ENCODE data around the gene MRRF. TPM values are rescaled to one million over a fixed set of nuclear protein-coding genes. Genes with fewer than 3 reads are reported as not detected.
"Not testable (repeated sequence)": the region's sequence is repeated elsewhere in the genome, so short reads cannot be mapped to it uniquely, and the experiment has no call there.

The MRRF gene
- total RNA-seq, 1 experiment from 2014 or later, result 26.2 TPM

- not testable (repeated sequence) for H3K4me3 ChIP-seq (ENCODE audit: insufficient read depth, low read depth, low read length); H3K36me3 ChIP-seq (replicated peaks; ENCODE audit: control insufficient read depth, insufficient read depth, low read length); DNase-seq; H3K27me3 ChIP-seq (ENCODE audit: control insufficient read depth, insufficient read depth, low read length)
These were observed 98.4 kb downstream of the MRRF start for GRCh38 chr9:122363131-122363530.

DNA sequence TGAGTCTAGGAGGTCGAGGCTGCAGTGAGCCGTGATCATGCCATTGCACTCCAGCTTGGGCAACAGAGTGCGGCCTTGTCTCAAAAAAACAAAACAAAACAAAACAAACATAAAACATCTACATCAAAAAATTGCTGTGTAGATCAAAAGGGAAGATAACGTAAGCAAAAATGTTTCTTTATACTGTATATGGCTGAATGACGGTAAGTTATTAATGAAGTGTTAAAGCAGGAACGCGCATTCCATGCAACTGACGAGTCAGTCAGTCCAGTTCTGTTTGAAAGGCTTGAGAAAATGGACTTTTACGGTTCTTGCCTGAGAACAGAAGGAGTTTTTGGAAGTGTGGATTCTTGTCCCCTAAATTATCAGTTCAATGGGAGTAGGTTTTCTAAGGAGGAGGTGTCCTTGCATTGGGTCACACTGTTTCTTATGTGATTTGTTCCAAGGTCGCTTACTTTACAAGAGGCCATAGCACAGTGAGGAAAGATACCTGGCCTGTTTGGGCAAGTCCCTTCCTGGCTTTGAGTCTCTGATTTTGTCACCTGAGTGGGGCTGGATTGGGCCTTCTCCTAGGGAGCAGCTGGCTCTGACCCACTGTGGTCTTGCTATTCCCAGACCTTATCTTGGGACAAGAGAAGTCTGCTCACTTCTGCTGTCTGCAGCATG is 99.6 kb downstream of the MRRF start:
- H3K27me3 ChIP-seq (ENCODE audit: control insufficient read depth, insufficient read depth, low read length), result peaks cover 4% of the 10 kb centered on the region; the same call in 1 of the 2 replicates
- H3K36me3 ChIP-seq (replicated peaks; ENCODE audit: control insufficient read depth, insufficient read depth, low read length), result no peaks in the 10 kb centered on the region
- no peak for DNase-seq
- H3K4me3 ChIP-seq (ENCODE audit: insufficient read depth, low read depth, low read length), result no peak overlapping the region

DNA sequence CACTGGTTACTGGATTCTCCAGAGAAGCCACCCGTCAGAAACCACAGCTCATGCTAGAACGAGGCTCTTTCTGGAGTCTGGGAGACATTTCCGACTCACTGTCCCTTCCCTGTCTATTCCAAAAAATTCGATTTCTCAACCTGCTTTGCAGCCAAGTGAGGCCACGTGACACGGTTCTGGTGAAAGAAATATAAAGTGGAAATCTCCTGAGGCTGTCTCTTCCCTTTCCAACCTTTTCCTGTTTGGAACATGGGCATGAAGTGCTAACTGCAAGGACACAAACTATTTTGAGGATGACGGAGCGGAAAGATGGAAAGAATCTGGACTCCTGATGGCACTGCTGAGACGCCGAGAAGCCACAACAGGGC is 100.1 kb downstream of the MRRF start:
- Histone ChIP-seq H3K27me3 (ENCODE audit: control insufficient read depth, insufficient read depth, low read length) (peaks cover 6% of the 10 kb centered on the region), H3K4me3 (ENCODE audit: insufficient read depth, low read depth, low read length) (no peak overlapping the region), H3K36me3 (replicated peaks; ENCODE audit: control insufficient read depth, insufficient read depth, low read length) (no peaks in the 10 kb centered on the region)
- DNase-seq, result no peak

DNA sequence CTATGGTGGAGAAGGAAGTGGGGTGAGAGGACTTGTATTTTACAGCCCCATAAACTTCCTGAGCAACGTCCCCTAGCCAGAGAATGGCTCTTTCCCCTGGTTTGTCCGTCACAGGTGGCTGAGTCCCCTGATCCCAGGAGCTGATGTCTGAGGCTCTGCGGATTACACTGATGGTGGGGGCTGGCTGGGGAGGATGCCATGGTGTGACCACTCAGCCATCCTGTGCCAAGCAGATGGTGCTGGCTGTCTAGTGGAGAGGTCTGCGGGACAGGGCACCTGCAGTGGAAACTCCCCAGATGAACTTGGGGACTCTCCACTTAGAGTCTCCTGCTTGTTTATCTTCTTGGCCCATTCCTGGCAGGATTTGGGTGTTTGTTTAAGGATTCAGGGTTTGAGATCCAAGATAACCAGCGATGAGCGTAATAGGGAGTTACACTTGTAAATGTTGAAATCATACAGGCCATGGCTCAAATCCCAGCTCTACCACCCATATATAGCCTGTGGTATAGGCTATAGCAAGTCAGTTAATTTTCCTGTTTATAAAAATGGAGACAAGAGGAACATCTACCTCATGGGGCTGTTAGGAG is 101.5 kb downstream of the MRRF start:
- no peak for DNase-seq
- H3K4me3 ChIP-seq (ENCODE audit: insufficient read depth, low read depth, low read length), result no peak overlapping the region
- no peaks in the 10 kb centered on the region for H3K36me3 ChIP-seq (replicated peaks; ENCODE audit: control insufficient read depth, insufficient read depth, low read length)
- peaks cover 20% of the 10 kb centered on the region for H3K27me3 ChIP-seq (ENCODE audit: control insufficient read depth, insufficient read depth, low read length)

DNA sequence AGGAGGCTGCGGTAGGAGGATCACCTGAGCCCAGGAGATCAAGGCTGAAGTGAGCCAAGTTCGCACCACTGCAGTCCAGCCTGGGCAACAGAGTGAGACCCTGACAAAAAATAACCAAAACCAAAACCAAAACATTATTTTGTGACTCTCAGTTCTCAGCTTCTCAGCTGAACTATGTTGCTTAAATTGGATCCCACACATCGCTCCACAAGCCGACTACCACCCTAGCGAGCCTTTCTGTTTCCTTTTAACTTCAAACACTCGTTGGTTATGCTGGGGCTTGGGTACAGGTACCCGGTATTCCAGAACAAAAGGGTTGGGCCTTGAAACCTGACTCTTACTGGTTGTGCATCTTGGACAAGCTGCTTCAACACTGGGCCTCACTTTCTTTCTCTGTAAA is 102.4 kb downstream of the MRRF start:
- Histone ChIP-seq H3K36me3 (replicated peaks; ENCODE audit: control insufficient read depth, insufficient read depth, low read length) (no peaks in the 10 kb centered on the region), H3K4me3 (ENCODE audit: insufficient read depth, low read depth, low read length) (no peak overlapping the region), H3K27me3 (ENCODE audit: control insufficient read depth, insufficient read depth, low read length) (peaks cover 29% of the 10 kb centered on the region)
- DNase-seq, result no peak

GRCh38 chr9:122367774-122368460 is 103.2 kb downstream of the MRRF start:
- Histone ChIP-seq H3K4me3 (ENCODE audit: insufficient read depth, low read depth, low read length) (no peak overlapping the region), H3K27me3 (ENCODE audit: control insufficient read depth, insufficient read depth, low read length) (peaks cover 37% of the 10 kb centered on the region), H3K36me3 (replicated peaks; ENCODE audit: control insufficient read depth, insufficient read depth, low read length) (no peaks in the 10 kb centered on the region)
- DNase-seq, result no peak

DNA sequence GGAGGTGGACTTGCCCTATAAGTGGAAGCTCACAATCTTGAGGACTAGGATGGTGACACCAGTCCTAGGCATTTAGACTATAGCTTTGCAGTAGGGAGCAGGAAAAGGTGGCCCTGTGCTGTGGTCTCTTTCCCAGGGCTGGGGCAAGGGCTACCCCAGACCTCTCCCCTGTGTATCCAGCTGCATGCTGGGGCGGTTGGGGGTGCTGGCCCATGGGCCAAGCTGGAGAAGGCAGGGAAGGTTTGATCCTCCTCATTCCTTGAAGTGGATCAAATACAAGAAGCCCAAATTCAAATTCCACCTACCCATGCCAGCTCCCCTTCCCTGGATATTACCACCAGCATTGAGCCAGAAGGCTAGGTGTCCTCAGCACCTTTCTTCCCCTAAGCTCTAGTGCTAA is 104.0 kb downstream of the MRRF start:
- Histone ChIP-seq H3K4me3 (ENCODE audit: insufficient read depth, low read depth, low read length) (no peak overlapping the region), H3K27me3 (ENCODE audit: control insufficient read depth, insufficient read depth, low read length) (peaks cover 44% of the 10 kb centered on the region), H3K36me3 (replicated peaks; ENCODE audit: control insufficient read depth, insufficient read depth, low read length) (no peaks in the 10 kb centered on the region)
- DNase-seq, result no peak

DNA sequence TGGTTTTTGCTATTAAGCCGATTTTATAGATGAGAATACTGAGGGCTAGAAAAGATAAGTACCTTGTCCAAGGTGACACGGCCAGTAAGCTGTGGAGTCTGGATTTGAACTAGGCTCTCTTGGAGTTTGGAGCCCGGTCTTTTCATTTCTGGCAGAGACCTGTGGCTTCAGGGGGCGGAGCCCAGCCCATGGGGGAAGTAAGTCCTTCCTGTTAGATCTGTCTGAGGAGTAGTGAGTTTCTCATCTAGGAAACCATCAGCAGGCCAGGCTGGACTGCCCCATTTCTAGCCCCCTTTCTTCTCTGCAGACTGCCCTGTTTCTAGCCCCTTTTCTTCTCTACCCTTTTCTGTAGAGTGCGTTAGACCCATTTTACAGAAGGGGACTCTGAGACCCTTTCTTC is 105.6 kb downstream of the MRRF start:
- no peak for DNase-seq
- Histone ChIP-seq H3K4me3 (ENCODE audit: insufficient read depth, low read depth, low read length) (peak overlapping the region; percentile 65), H3K36me3 (replicated peaks; ENCODE audit: control insufficient read depth, insufficient read depth, low read length) (no peaks in the 10 kb centered on the region), H3K27me3 (ENCODE audit: control insufficient read depth, insufficient read depth, low read length) (peaks cover 54% of the 10 kb centered on the region)

DNA sequence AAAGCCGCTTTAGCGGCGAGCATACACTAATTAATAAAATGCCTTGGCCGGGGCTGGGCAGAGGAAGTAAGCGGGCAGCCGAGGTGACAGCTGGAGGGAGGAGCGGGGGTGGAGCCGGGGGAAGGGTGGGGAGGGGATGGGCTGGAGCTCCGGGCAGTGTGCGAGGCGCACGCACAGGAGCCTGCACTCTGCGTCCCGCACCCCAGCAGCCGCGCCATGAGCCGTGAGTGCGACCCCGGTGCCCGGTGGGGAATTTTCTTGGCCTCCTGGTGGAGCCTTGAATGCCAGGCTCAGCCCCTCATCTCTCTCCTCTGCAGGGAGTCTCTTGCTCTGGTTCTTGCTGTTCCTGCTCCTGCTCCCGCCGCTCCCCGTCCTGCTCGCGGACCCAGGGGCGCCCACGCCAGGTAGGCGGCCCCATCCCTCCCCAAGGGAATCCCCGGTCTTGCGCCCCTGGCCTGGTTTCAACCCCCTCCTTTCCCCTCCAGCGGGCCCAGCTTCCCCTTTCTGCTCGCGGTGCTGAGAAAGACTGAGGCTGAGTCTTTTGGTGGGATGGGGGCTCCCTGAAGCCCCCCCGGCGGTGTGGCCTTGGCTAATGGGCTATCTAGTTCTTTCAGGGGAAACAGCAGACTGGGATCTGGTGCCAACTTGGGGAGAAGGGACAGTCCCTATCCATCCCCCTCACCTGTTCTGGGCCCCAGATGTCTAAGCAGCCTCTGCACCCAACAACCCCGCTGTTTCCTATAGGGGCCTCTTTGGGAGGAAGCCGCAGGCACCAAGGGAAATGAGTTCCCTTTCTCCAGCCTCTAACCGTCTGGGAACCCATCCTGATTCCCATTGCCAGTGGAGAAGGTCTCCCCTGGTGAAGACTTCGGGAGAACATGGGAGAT is 106.4 kb downstream of the MRRF start, which contains the start of gene PTGS1:
Gene PTGS1, plus strand, starts transcription at position 156 of the 887 bp plus-strand sequence. Its CDS starts 61 bp downstream, at position 217.
- H3K27me3 ChIP-seq (ENCODE audit: control insufficient read depth, insufficient read depth, low read length), result peaks cover 54% of the 10 kb centered on the region
- H3K36me3 ChIP-seq (replicated peaks; ENCODE audit: control insufficient read depth, insufficient read depth, low read length), result no peaks in the 10 kb centered on the region
- peak; percentile 92 for DNase-seq
- H3K4me3 ChIP-seq (ENCODE audit: insufficient read depth, low read depth, low read length), result peak within 1 kb of the TSS; percentile 65

GRCh38 chr9:122371846-122372245 is 107.2 kb downstream of the MRRF start:
- H3K4me3 ChIP-seq (ENCODE audit: insufficient read depth, low read depth, low read length), result no peak overlapping the region
- peaks cover 57% of the 10 kb centered on the region for H3K27me3 ChIP-seq (ENCODE audit: control insufficient read depth, insufficient read depth, low read length)
- no peak for DNase-seq
- H3K36me3 ChIP-seq (replicated peaks; ENCODE audit: control insufficient read depth, insufficient read depth, low read length), result no peaks in the 10 kb centered on the region

- DNase-seq, result no peak
- Histone ChIP-seq H3K36me3 (replicated peaks; ENCODE audit: control insufficient read depth, insufficient read depth, low read length) (no peaks in the 10 kb centered on the region), H3K4me3 (ENCODE audit: insufficient read depth, low read depth, low read length) (no peak overlapping the region), H3K27me3 (ENCODE audit: control insufficient read depth, insufficient read depth, low read length) (peaks cover 57% of the 10 kb centered on the region)
These were observed 108.5 kb downstream of the MRRF start for GRCh38 chr9:122372856-122373845.

DNA sequence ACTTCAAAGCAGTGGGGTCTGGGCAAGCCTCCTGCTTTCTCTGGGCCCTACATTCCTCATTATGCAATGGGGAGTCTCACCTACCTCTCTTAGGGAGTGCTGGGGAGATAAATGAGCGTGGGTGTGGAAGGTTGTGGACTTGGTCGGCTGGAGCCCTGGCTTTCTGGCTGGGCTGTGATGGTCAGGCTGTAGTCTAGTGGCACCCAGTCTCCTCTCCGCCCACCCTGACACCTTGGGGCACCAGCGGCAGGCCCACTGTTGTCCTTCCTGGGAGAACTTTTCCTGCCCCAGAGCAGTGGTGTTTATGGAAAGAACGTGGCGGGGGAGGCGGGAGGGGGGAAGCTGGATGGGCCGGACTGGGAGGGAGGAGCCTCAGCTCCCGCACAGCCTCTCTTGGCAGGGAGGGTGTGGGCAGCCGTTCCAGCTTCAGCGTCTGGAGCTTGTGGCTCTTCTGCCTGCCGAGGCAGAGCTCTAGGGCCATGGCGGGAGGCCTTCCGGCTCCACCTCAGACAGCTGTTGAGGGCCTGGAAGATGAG is 110.3 kb downstream of the MRRF start:
- H3K4me3 ChIP-seq (ENCODE audit: insufficient read depth, low read depth, low read length), result no peak overlapping the region
- peak; percentile 88 for DNase-seq
- H3K36me3 ChIP-seq (replicated peaks; ENCODE audit: control insufficient read depth, insufficient read depth, low read length), result no peaks in the 10 kb centered on the region
- H3K27me3 ChIP-seq (ENCODE audit: control insufficient read depth, insufficient read depth, low read length), result peaks cover 49% of the 10 kb centered on the region

GRCh38 chr9:122376796-122377195 is 112.1 kb downstream of the MRRF start:
- no peak for DNase-seq
- Histone ChIP-seq H3K4me3 (ENCODE audit: insufficient read depth, low read depth, low read length) (no peak overlapping the region), H3K27me3 (ENCODE audit: control insufficient read depth, insufficient read depth, low read length) (peaks cover 31% of the 10 kb centered on the region), H3K36me3 (replicated peaks; ENCODE audit: control insufficient read depth, insufficient read depth, low read length) (no peaks in the 10 kb centered on the region)
